Heart left ventricle (tissue), 16 donors: ENCODE measurements around the gene FTO. TPM values are rescaled to one million over a fixed set of nuclear protein-coding genes. Genes with fewer than 3 reads are reported as not detected.

ENCODE experiments used
- ATAC-seq, 4 donors: fragments of 200-7000 bp; cut with Tn5 transposase; one replicate each; pipeline ENCODE4 v1.9.1; 2020 to 2022; ENCODE audit warnings: moderate library complexity in 4 of 4, mild to moderate bottlenecking in 3 of 4, moderate number of reproducible peaks in 1 of 4
- DNase-seq, 5 donors: peaks; one replicate each; pipeline ENCODE4 v3.0.0-alpha.2; 2020
- H3K27ac ChIP-seq, 12 donors: fragments of 200-600 bp; sonication (generic) in 4 of 12; one replicate each; pipeline versions ENCODE4 v1.5.0 to v1.8.0; 2016 to 2022; ENCODE audit warnings: mild to moderate bottlenecking in 2 of 12
- H3K27me3 ChIP-seq, 9 donors: fragments of 200-600 bp; sonication (generic) in 2 of 9; one replicate each; pipeline versions ENCODE4 v1.5.1 to v1.8.0; 2016 to 2022; ENCODE audit warnings: mild to moderate bottlenecking in 3 of 9
- H3K36me3 ChIP-seq, 9 donors: fragments of 200-600 bp; sonication (generic) in 2 of 9; one replicate each; pipeline versions ENCODE4 v1.5.0 to v1.8.0; 2018 to 2022; ENCODE audit warnings: mild to moderate bottlenecking in 2 of 9
- H3K4me1 ChIP-seq, 12 donors: fragments of 200-600 bp; sonication (generic) in 4 of 12; one replicate each; pipeline versions ENCODE4 v1.5.0 to v1.8.0; 2016 to 2022; ENCODE audit warnings: mild to moderate bottlenecking in 3 of 12
- H3K4me3 ChIP-seq, 12 donors: fragments of 200-600 bp; sonication (generic) in 4 of 12; one replicate each; pipeline versions ENCODE4 v1.5.0 to v1.8.0; 2017 to 2022; ENCODE audit warnings: mild to moderate bottlenecking in 9 of 12, moderate library complexity in 4 of 12
- H3K9me3 ChIP-seq, 12 donors: fragments of 200-600 bp; sonication (generic) in 4 of 12; one replicate each; pipeline versions ENCODE4 v1.5.0 to v1.8.0; 2016 to 2022; ENCODE audit warnings: mild to moderate bottlenecking in 1 of 12
- CTCF ChIP-seq, 12 donors: fragments of 200-600 bp; sonication (generic) in 4 of 12; IDR thresholded peaks; one replicate each; pipeline versions ENCODE4 v1.5.0 to v1.8.0; 2018 to 2022; ENCODE audit warnings: antibody characterized with exemption in 12 of 12, mild to moderate bottlenecking in 5 of 12
- POLR2A ChIP-seq, 2 donors: fragments of 450-650 bp; IDR thresholded peaks; one replicate each; pipeline ENCODE4 v1.6.1; 2017; ENCODE audit warnings: antibody characterized with exemption in 2 of 2, mild to moderate bottlenecking in 2 of 2, moderate library complexity in 2 of 2
- WGBS, 4 donors: extraction: QIAGEN DNeasy Blood & Tissue Kit in 2 of 4; methylation state at CpG; one replicate each; pipeline versions ENCODE4 v1.1.5 to v1.1.7; 2013 to 2018; 5-methylcytosine and 5-hydroxymethylcytosine counted together
- intact Hi-C, 10 donors: fragments of 100-400 bp; cut with DNase I; formaldehyde crosslinking; loops; one replicate each; pipeline versions ENCODE4 v1.11.1 to v1.14.2; 2022
- polyA plus RNA-seq, 2 donors: library from polyadenylated mRNA; stranded (reverse); fragments of 200-250 nt; gene quantifications; one replicate each; pipeline ENCODE4 v1.2.3, GENCODE V29; 2013
- total RNA-seq, 9 donors: library from RNA; depleted of rRNA in 2 of 9; stranded (reverse); fragments of >200 nt in 2 of 9; fragmentation: NEBNext Ultra II Directional in 3 of 9; extraction: Animal tissue kit (Norgen Biotek cat#: 25700) in 3 of 9; gene quantifications; one replicate each; pipeline versions ENCODE4 v1.1.0 to v1.2.4, GENCODE V29; 2016 to 2023
- donor health status: ischemic (EF 13 %, LVEDD 7.1; RV severe dilation, severe dysfunction).
- donor health status: healthy with polysubstance abuse.
- donor health status: DM: no; HTN: yes; CAD: no.
- donor health status: DM: no; HTN: no; CAD: no.
- donor health status: ischemic (EF 25% LVEDD 6.9; RV normal size, moderate dysfunction).
- donor health status: ischemic (EF 25% LVEDD 5.7; RV mildly dilated, moderate dysfunction).
- donor health status: healthy.
- donor health status: DM: yes; HTN: yes; CAD: no.
- donor health status: ischemic (EF 35%, LVEDD 5.7; RV mildly dilated, moderate dysfunction).
- donor health status: nonischemic (EF 11% LVEDD 7.7; RV severe dilation, severe dysfunction).
- donor health status: DM: yes; HTN: yes; CAD: no.
- donor health status: PGD.
- donor health status: ischemic (EF 29% LVEDD 5.4; RV normal size, mild dysfunction).
- donor health status: nonischemic (EF 23%, LVEDD 6.1; RV moderate dilation, normal function).

FTO gene
- total and polyA plus RNA-seq, 11 donors, result 11.8 to 105 (median 86.8) TPM

GRCh38 chr16:53715023-53715384, 11.0 kb downstream of the FTO start:
- Histone ChIP-seq H3K4me3 (no peak overlapping the region), H3K27me3 (no peaks in the 10 kb centered on the region), H3K4me1 (peaks cover 0 to 61% (median 22%) of the 10 kb centered on the region in 12 donors), H3K9me3 (no peaks in the 10 kb centered on the region), H3K27ac (no peak overlapping the region), H3K36me3 (no peaks in the 10 kb centered on the region)
- TF ChIP-seq CTCF (IDR thresholded peaks at IDR 0.05) (no peak), POLR2A (IDR thresholded peaks at IDR 0.05) (no peak)
- intact Hi-C loops, result no loop called here
- 89 to 95% (median 91%) methylated on average over 2 of the region's 2 CpGs for WGBS, 4 donors
- DNase-seq (no peak), ATAC-seq (peak in 1 of 4 donors; percentile 13)

GRCh38 chr16:53717577-53717976, 13.6 kb downstream of the FTO start:
- 77 to 86% (median 83%) methylated on average over 3 of the region's 3 CpGs for WGBS, 4 donors
- Histone ChIP-seq H3K36me3 (no peaks in the 10 kb centered on the region), H3K27ac (no peak overlapping the region), H3K27me3 (no peaks in the 10 kb centered on the region), H3K9me3 (no peaks in the 10 kb centered on the region), H3K4me1 (peaks cover 0 to 50% (median 22%) of the 10 kb centered on the region in 12 donors), H3K4me3 (no peak overlapping the region)
- intact Hi-C loops, result no loop called here
- ATAC-seq (no peak), DNase-seq (no peak)
- TF ChIP-seq CTCF (IDR thresholded peaks at IDR 0.05), result no peak
- no peak for TF ChIP-seq POLR2A (IDR thresholded peaks at IDR 0.05)

GRCh38 chr16:53721017-53721416, 17.1 kb downstream of the FTO start:
- Histone ChIP-seq H3K9me3 (no peaks in the 10 kb centered on the region), H3K27me3 (no peaks in the 10 kb centered on the region), H3K27ac (no peak overlapping the region), H3K4me3 (no peak overlapping the region), H3K36me3 (no peaks in the 10 kb centered on the region), H3K4me1 (peaks cover 0 to 37% (median 15%) of the 10 kb centered on the region in 12 donors)
- no peak for ATAC-seq
- no peak for DNase-seq
- WGBS, 4 donors, result 81 to 95% (median 88%) methylated on average over 5 of the region's 5 CpGs
- intact Hi-C loops, result loop anchor here in 1 of 10 donors (10.0 kb wide), 1 partner anchor 386 kb away; no protein-coding TSS in a partner anchor
- TF ChIP-seq CTCF (IDR thresholded peaks at IDR 0.05), result no peak
- no peak for TF ChIP-seq POLR2A (IDR thresholded peaks at IDR 0.05)

GRCh38 chr16:53726625-53727024, 22.7 kb downstream of the FTO start:
- no peaks in the 10 kb centered on the region for H3K27me3 ChIP-seq
- no peaks in the 10 kb centered on the region for H3K36me3 ChIP-seq
- H3K9me3 ChIP-seq, result no peaks in the 10 kb centered on the region
- no peak overlapping the region for H3K4me3 ChIP-seq
- H3K27ac ChIP-seq, result no peak overlapping the region
- intact Hi-C loops, result loop anchor here in 1 of 10 donors (10.0 kb wide), 1 partner anchor 392 kb away; no protein-coding TSS in a partner anchor
- peaks cover 0 to 33% (median 15%) of the 10 kb centered on the region in 12 donors for H3K4me1 ChIP-seq
- TF ChIP-seq CTCF (IDR thresholded peaks at IDR 0.05), result no peak
- DNase-seq (no peak), ATAC-seq (peak in 1 of 4 donors; percentile 53)
